ENCODE measurements around the gene MREG. TPM values are rescaled to one million over a fixed set of nuclear protein-coding genes. Genes with fewer than 3 reads are reported as not detected.

The MREG gene, protein sequence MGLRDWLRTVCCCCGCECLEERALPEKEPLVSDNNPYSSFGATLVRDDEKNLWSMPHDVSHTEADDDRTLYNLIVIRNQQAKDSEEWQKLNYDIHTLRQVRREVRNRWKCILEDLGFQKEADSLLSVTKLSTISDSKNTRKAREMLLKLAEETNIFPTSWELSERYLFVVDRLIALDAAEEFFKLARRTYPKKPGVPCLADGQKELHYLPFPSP
- 5.5 TPM for polyA plus RNA-seq
- long read RNA-seq, donor 1 = 0 reads
- long read RNA-seq, donor 2, partial matches to known transcripts = 0 of 2 reads
- long read RNA-seq, donor 2, other reads (novel, unspliced or antisense) = 0 of 2 reads
- long read RNA-seq, donor 3 = 0 reads
- long read RNA-seq, donor 4 = 0 reads
- long read RNA-seq, donor 5, partial matches to known transcripts = 6 of 6 reads
- long read RNA-seq, donor 5, other reads (novel, unspliced or antisense) = 0 of 6 reads
- long read RNA-seq, donor 6, partial matches to known transcripts = 0 of 3 reads
- long read RNA-seq, donor 6, other reads (novel, unspliced or antisense) = 0 of 3 reads
- long read RNA-seq, donor 7 = 0 reads
- long read RNA-seq, donor 8, partial matches to known transcripts = 0 of 1 reads
- long read RNA-seq, donor 8, other reads (novel, unspliced or antisense) = 0 of 1 reads
- long read RNA-seq, donor 9, partial matches to known transcripts = 6 of 7 reads
- long read RNA-seq, donor 9, other reads (novel, unspliced or antisense) = 0 of 7 reads
- long read RNA-seq, donor 10 = 0 reads
- long read RNA-seq, donor 11, partial matches to known transcripts = 8 of 8 reads
- long read RNA-seq, donor 11, other reads (novel, unspliced or antisense) = 0 of 8 reads

DNA sequence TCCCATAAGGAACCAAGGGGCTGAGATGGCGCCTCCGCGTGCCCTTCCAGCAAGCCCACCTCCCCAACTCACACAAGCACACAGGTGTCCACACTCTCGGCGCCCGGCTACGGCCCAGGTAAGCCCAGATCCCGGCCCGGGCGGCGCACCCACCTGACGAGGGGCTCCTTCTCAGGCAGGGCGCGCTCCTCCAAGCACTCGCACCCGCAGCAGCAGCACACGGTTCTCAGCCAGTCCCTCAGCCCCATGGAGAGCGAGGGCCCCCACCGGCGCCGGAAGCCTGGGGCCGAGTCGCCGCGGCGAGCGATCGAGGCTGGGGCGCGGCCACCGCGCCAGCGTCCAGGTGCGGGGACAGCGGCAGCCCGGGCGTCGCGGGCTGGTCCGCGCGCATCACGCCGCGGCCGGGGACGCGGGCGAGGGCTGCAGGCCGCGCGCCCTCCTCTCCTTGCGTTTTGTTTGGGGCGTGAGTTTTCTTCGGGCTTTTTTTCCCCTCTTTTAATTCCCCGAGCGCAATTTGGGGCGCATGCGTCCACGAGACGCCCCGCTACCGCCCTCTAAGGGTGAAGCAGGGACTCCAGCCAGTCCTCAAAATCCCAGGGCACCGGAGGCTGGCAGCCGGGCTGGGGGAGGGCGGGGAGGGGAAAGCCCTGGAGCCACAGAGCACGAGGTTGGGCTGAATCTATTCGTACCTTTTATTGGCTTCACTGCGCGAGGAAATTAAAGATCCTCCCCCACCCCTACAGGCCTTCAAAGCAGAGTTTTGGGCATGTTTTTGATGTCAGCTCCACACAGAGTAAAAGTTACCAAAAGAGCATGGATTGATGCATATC, at the start of gene MREG:
TSS of gene MREG (minus strand) at position 472 of the 830 bp plus-strand sequence. CDS start at position 248, 224 bp downstream.
- Histone ChIP-seq H3K27ac (ENCODE audit: low read length) (peak within 1 kb of the TSS; percentile 66), H3K4me1 (ENCODE audit: control insufficient read depth, insufficient read depth, low read length) (peaks cover 3% of the 10 kb centered on the region), H3K36me3 (ENCODE audit: control insufficient read depth, insufficient read depth, low read length) (no peaks in the 10 kb centered on the region), H3K27me3 (ENCODE audit: control insufficient read depth, insufficient read depth, low read length) (no peaks in the 10 kb centered on the region), H3K4me3 (ENCODE audit: low read length) (peak within 1 kb of the TSS; percentile 66), H3K9me3 (ENCODE audit: control insufficient read depth, low read depth, low read length) (peaks cover 3% of the 10 kb centered on the region)
- WGBS (ENCODE audit: insufficient coverage, low lambda C conversion rate) = no CpG with 5 or more reads among the region's 70 CpGs
- DNase-seq = peak; percentile 62 to 82

DNA sequence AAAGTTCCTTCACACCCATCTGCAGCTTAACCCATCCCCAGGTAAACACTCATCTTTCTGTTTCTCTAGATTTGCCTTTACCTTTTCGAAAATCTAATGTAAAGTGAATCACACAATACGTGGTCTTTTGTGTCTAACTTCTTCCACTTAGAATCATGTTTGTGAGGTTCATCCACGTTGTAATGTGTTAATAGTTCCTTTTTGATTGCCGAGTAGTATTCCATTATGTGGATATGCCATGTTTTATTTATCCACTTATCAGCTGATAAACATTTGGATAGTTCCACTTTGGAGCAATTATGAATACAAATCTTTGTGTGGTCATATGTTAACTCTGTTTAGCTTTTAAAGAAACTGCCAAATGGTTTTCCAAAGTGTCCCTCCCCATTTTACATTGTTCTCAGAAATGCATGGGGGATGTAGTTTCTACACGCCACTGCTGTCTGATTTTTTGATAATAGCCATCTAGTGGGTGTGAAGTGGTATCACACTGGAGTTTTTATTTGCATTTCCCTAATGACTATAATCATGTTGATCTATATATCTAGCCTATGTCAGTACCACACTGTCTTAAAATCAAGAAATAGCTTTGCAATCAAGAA, 46.0 kb upstream of the MREG start:
- H3K27ac ChIP-seq (ENCODE audit: low read length) = no peak overlapping the region
- WGBS (ENCODE audit: insufficient coverage, low lambda C conversion rate) = 100% methylated on average over 1 of the region's 5 CpGs
- H3K9me3 ChIP-seq (ENCODE audit: control insufficient read depth, low read depth, low read length) = no peaks in the 10 kb centered on the region
- H3K4me1 ChIP-seq (ENCODE audit: control insufficient read depth, insufficient read depth, low read length) = peaks cover 20% of the 10 kb centered on the region
- no peaks in the 10 kb centered on the region for H3K27me3 ChIP-seq (ENCODE audit: control insufficient read depth, insufficient read depth, low read length)
- H3K36me3 ChIP-seq (ENCODE audit: control insufficient read depth, insufficient read depth, low read length) = peaks cover 8% of the 10 kb centered on the region
- no peak for DNase-seq
- no peak overlapping the region for H3K4me3 ChIP-seq (ENCODE audit: low read length)

DNA sequence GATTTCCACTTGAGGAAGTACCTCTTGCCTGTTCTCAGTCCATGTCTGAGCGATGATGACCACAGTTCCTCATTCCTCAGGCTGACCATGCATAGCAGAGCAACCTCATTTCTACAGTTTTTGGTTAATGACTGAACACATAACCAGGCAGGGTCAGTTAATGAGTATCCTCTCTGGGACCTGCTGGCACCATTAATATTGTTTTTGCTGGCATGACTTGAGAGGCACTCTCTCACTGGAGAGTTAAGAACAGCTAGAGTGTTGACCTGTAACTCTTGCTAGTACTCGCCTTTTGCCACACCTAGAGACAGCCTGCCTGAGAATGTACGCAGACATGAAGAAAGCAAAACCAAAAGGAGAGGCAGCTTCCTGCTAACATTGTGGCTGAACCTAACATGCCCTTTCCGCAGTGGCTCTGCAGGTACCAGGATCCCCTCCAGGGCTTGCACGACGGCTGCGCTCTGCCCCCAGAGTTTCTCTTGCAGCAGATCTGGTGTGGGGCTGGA, 44.4 kb upstream of the MREG start:
- Histone ChIP-seq H3K36me3 (ENCODE audit: control insufficient read depth, insufficient read depth, low read length) (peaks cover 4% of the 10 kb centered on the region), H3K4me3 (ENCODE audit: low read length) (peak overlapping the region; percentile 21), H3K4me1 (ENCODE audit: control insufficient read depth, insufficient read depth, low read length) (peaks cover 20% of the 10 kb centered on the region), H3K27ac (ENCODE audit: low read length) (peak overlapping the region; percentile 93), H3K27me3 (ENCODE audit: control insufficient read depth, insufficient read depth, low read length) (no peaks in the 10 kb centered on the region), H3K9me3 (ENCODE audit: control insufficient read depth, low read depth, low read length) (no peaks in the 10 kb centered on the region)
- no CpG with 5 or more reads among the region's 7 CpGs for WGBS (ENCODE audit: insufficient coverage, low lambda C conversion rate)
- peak; percentile 76 to 89 for DNase-seq

DNA sequence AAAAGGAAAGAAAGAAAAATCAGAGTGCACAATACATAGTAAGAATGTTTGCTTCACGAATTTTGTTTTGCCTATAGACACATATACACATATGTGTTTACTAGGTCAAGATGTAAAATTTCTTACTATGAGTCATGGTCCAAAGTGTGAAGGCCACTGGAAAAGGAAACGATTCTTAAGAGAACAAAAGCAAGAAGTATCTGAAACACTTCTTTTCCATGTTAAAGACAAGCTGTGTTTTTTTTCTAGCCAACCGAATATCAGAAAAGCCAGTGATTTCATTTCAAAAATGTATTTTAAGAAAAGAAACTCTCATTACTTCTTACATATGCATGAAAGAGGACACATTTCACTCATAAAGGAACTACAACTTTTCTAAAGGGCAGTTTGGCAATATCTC, 43.4 kb upstream of the MREG start:
- H3K4me1 ChIP-seq (ENCODE audit: control insufficient read depth, insufficient read depth, low read length) = peaks cover 20% of the 10 kb centered on the region
- H3K4me3 ChIP-seq (ENCODE audit: low read length) = no peak overlapping the region
- H3K36me3 ChIP-seq (ENCODE audit: control insufficient read depth, insufficient read depth, low read length) = peaks cover 4% of the 10 kb centered on the region
- WGBS (ENCODE audit: insufficient coverage, low lambda C conversion rate) = 67% methylated on average over 1 of the region's 3 CpGs
- no peaks in the 10 kb centered on the region for H3K9me3 ChIP-seq (ENCODE audit: control insufficient read depth, low read depth, low read length)
- no peaks in the 10 kb centered on the region for H3K27me3 ChIP-seq (ENCODE audit: control insufficient read depth, insufficient read depth, low read length)
- peak overlapping the region; percentile 93 for H3K27ac ChIP-seq (ENCODE audit: low read length)
- DNase-seq = peak; percentile 40 to 78

DNA sequence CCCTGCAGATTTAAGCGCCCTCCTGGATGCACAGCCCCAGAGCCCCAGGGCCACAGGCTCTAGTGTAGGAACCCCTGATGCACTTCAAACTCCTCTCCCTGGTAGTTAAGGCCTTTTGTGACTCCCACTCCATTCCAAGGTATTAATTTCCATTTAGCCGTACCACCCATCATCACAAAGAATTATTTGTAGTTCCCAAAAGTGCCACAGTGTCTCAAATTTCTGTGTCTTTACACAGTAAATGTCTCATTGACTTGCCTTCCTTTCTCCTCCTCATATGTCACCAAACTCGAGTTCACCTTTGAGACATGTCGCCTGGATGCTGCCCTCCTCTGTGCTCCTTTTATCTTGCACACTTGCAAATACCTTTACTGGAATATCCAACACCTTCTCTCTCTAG, 42.3 kb upstream of the MREG start:
- Histone ChIP-seq H3K27me3 (ENCODE audit: control insufficient read depth, insufficient read depth, low read length) (no peaks in the 10 kb centered on the region), H3K36me3 (ENCODE audit: control insufficient read depth, insufficient read depth, low read length) (peaks cover 6% of the 10 kb centered on the region), H3K4me1 (ENCODE audit: control insufficient read depth, insufficient read depth, low read length) (peaks cover 20% of the 10 kb centered on the region), H3K4me3 (ENCODE audit: low read length) (no peak overlapping the region), H3K27ac (ENCODE audit: low read length) (no peak overlapping the region), H3K9me3 (ENCODE audit: control insufficient read depth, low read depth, low read length) (no peaks in the 10 kb centered on the region)
- no peak for DNase-seq
- 100% methylated on average over 1 of the region's 4 CpGs for WGBS (ENCODE audit: insufficient coverage, low lambda C conversion rate)

DNA sequence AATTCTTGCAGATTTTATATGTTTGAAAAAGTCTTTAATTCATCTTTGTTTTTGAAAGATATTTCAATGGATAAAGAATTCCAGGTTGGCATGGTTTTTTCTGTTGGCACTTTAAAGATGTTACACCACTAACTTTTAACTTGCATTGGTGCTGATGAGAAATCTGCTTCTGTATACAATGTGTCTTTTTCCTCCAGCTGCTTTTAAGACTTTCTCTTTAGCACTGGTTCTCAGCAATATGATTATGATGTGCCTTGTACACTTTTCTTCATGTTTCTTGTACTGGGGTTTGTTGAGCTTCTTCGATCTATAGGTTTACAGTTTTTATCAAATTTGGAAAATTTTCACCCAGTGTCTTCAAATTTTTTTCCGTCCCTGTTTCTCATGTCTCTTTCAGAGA, 39.1 kb upstream of the MREG start:
- no peak overlapping the region for H3K27ac ChIP-seq (ENCODE audit: low read length)
- no peaks in the 10 kb centered on the region for H3K9me3 ChIP-seq (ENCODE audit: control insufficient read depth, low read depth, low read length)
- H3K27me3 ChIP-seq (ENCODE audit: control insufficient read depth, insufficient read depth, low read length) = no peaks in the 10 kb centered on the region
- H3K4me3 ChIP-seq (ENCODE audit: low read length) = no peak overlapping the region
- H3K36me3 ChIP-seq (ENCODE audit: control insufficient read depth, insufficient read depth, low read length) = peaks cover 8% of the 10 kb centered on the region
- no peak for DNase-seq
- WGBS (ENCODE audit: insufficient coverage, low lambda C conversion rate) = 100% methylated on average over 2 of the region's 2 CpGs
- H3K4me1 ChIP-seq (ENCODE audit: control insufficient read depth, insufficient read depth, low read length) = peaks cover 7% of the 10 kb centered on the region

DNA sequence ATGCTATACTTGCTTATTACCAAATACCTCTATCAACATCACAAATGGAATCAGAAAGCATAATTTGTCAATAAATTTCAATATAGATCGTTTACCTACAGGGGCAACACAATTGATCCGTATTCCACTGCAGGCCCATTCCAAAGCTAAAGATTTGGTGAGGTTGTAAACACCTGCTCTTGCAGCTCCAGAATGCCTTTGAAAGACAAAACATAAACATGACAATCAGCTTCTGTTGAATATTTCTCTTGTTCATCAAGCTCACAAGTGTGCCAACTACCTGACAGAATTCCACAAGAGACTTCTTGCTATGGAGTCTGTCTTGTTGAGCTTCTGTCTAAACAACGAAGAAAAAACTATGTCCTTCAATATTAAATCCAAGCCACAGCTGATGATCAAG, 38.0 kb upstream of the MREG start:
- no peaks in the 10 kb centered on the region for H3K4me1 ChIP-seq (ENCODE audit: control insufficient read depth, insufficient read depth, low read length)
- DNase-seq = no peak
- H3K4me3 ChIP-seq (ENCODE audit: low read length) = no peak overlapping the region
- peaks cover 10% of the 10 kb centered on the region for H3K36me3 ChIP-seq (ENCODE audit: control insufficient read depth, insufficient read depth, low read length)
- H3K9me3 ChIP-seq (ENCODE audit: control insufficient read depth, low read depth, low read length) = no peaks in the 10 kb centered on the region
- WGBS (ENCODE audit: insufficient coverage, low lambda C conversion rate) = no CpG with 5 or more reads among the region's 3 CpGs
- H3K27me3 ChIP-seq (ENCODE audit: control insufficient read depth, insufficient read depth, low read length) = no peaks in the 10 kb centered on the region
- no peak overlapping the region for H3K27ac ChIP-seq (ENCODE audit: low read length)

DNA sequence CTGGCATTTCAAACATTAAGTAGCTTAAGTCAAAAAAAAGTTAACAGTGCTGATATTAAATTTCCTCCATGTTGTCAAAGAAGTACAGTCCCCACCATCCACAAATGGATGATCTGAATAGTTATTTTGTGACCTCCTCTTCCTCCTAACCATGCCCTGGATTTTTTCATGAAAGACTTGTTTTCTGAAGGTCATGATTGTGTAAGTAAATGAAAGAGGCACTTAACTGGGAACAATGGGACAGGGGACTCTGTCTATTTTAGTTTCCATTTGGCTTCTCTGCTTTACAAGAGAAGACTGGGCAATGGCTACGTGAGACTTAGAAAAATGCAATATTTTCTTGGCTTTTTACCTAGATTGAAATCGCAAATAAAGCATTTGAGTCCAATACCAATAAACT, 36.1 kb upstream of the MREG start:
- Histone ChIP-seq H3K27ac (ENCODE audit: low read length) (no peak overlapping the region), H3K36me3 (ENCODE audit: control insufficient read depth, insufficient read depth, low read length) (peaks cover 19% of the 10 kb centered on the region), H3K4me1 (ENCODE audit: control insufficient read depth, insufficient read depth, low read length) (no peaks in the 10 kb centered on the region), H3K4me3 (ENCODE audit: low read length) (no peak overlapping the region), H3K9me3 (ENCODE audit: control insufficient read depth, low read depth, low read length) (no peaks in the 10 kb centered on the region), H3K27me3 (ENCODE audit: control insufficient read depth, insufficient read depth, low read length) (no peaks in the 10 kb centered on the region)
- no peak for DNase-seq
- 100% methylated on average over 1 of the region's 2 CpGs for WGBS (ENCODE audit: insufficient coverage, low lambda C conversion rate)

DNA sequence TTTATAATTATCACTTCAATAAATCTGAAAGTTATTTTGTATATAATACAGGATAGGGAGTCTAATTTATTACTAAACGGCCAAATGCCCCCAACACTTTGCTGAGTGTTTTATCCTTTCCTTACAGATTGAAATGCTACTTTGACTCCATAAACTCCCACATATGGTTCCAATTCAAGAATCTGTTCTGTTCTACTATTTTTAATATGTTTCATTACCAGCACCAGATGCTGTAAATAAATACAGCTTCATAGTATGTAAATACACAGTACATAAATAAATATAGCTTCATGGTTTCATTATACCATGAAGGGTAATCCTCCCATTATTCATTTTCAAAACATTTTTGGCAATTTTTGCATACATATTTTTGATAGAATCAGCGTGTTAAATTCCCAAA, 34.0 kb upstream of the MREG start:
- Histone ChIP-seq H3K36me3 (ENCODE audit: control insufficient read depth, insufficient read depth, low read length) (peaks cover 29% of the 10 kb centered on the region), H3K27me3 (ENCODE audit: control insufficient read depth, insufficient read depth, low read length) (no peaks in the 10 kb centered on the region), H3K4me3 (ENCODE audit: low read length) (no peak overlapping the region), H3K27ac (ENCODE audit: low read length) (no peak overlapping the region), H3K9me3 (ENCODE audit: control insufficient read depth, low read depth, low read length) (no peaks in the 10 kb centered on the region), H3K4me1 (ENCODE audit: control insufficient read depth, insufficient read depth, low read length) (no peaks in the 10 kb centered on the region)
- no peak for DNase-seq
- WGBS (ENCODE audit: insufficient coverage, low lambda C conversion rate) = 89% methylated on average over 1 of the region's 2 CpGs
